Astrocyte (in vitro differentiated cells and primary cell): ENCODE results near the gene LBP. TPM values are rescaled to one million over a fixed set of nuclear protein-coding genes. Genes with fewer than 3 reads are reported as not detected.

ENCODE experiments used
- DNase-seq: peaks from one replicate; pipeline ENCODE4 v3.0.0-alpha.2; 2010; ENCODE audit warnings: low read depth
- FAIRE-seq: peaks from 2 replicates; lab custom pipeline; 2011; peaks lifted over from hg19 to GRCh38; lab: Jason Lieb, UNC
- H2AFZ ChIP-seq: 2 replicates; pipeline ENCODE4 v1.6.0; 2012; ENCODE audit warnings: low read depth, low read length, inconsistent platforms
- H3K27ac ChIP-seq: 2 replicates; pipeline ENCODE4 v1.5.1; 2011; ENCODE audit warnings: low read depth, low read length, inconsistent platforms
- H3K27me3 ChIP-seq: 2 replicates; pipeline ENCODE4 v1.6.0; 2011; ENCODE audit warnings: low read length, inconsistent platforms; ENCODE audit not compliant: insufficient read depth
- H3K36me3 ChIP-seq: 2 replicates; pipeline ENCODE4 v1.5.1; 2011; ENCODE audit warnings: low read length, inconsistent platforms; ENCODE audit not compliant: insufficient read depth
- H3K4me1 ChIP-seq: 2 replicates; pipeline ENCODE4 v1.5.1; 2011; ENCODE audit warnings: low read length, inconsistent platforms; ENCODE audit not compliant: insufficient read depth
- H3K4me2 ChIP-seq: 2 replicates; pipeline ENCODE4 v1.6.0; 2012; ENCODE audit warnings: low read length, inconsistent platforms
- H3K4me3 ChIP-seq: 2 replicates; pipeline ENCODE4 v1.5.1; 2011; ENCODE audit warnings: low read depth, mild to moderate bottlenecking, low read length, inconsistent platforms; ENCODE audit not compliant: insufficient read depth
- H3K79me2 ChIP-seq: 2 replicates; pipeline ENCODE4 v1.6.0; 2012; ENCODE audit warnings: mild to moderate bottlenecking, low read length, inconsistent platforms; ENCODE audit not compliant: insufficient read depth
- H3K9ac ChIP-seq: 2 replicates; pipeline ENCODE4 v1.6.0; 2012; ENCODE audit warnings: mild to moderate bottlenecking, low read length, inconsistent platforms
- H3K9me3 ChIP-seq: 2 replicates; pipeline ENCODE4 v1.5.1; 2012; ENCODE audit warnings: low read depth, mild to moderate bottlenecking, low read length, inconsistent platforms; ENCODE audit not compliant: insufficient read depth
- H4K20me1 ChIP-seq: 2 replicates; pipeline ENCODE4 v1.6.0; 2012; ENCODE audit warnings: low read length, inconsistent platforms; ENCODE audit not compliant: insufficient read depth
- H3K27ac Mint-ChIP-seq: one replicate; pipeline ENCODE4 v1.8.0; 2021; ENCODE audit warnings: mild to moderate bottlenecking, mixed read lengths; ENCODE audit not compliant: unreplicated experiment
- H3K27me3 Mint-ChIP-seq: one replicate; pipeline ENCODE4 v1.8.0; 2021; ENCODE audit warnings: low read depth, mixed read lengths; ENCODE audit not compliant: unreplicated experiment
- H3K36me3 Mint-ChIP-seq: one replicate; pipeline ENCODE4 v1.8.0; 2021; ENCODE audit warnings: low read depth, mixed read lengths; ENCODE audit not compliant: unreplicated experiment
- H3K4me1 Mint-ChIP-seq: one replicate; pipeline ENCODE4 v1.8.0; 2021; ENCODE audit warnings: low read depth, mixed read lengths; ENCODE audit not compliant: unreplicated experiment
- H3K4me3 Mint-ChIP-seq: one replicate; pipeline ENCODE4 v1.8.0; 2021; ENCODE audit warnings: mild to moderate bottlenecking, moderate library complexity, mixed read lengths; ENCODE audit not compliant: unreplicated experiment
- H3K9me3 Mint-ChIP-seq: one replicate; pipeline ENCODE4 v1.8.0; 2021; ENCODE audit warnings: mild to moderate bottlenecking, mixed read lengths; ENCODE audit not compliant: unreplicated experiment
- EZH2 ChIP-seq: IDR thresholded peaks from 2 replicates; pipeline ENCODE4 v1.6.1; 2012; ENCODE audit warnings: mild to moderate bottlenecking, low read length, inconsistent platforms; ENCODE audit not compliant: insufficient read depth
- total RNA-seq: library from RNA; stranded (reverse); gene quantifications from 2 replicates; pipeline ENCODE4 v1.2.1, GENCODE V29; 2021
- TF ChIP-seq, protein P1 (sequence below): IDR thresholded peaks from 2 replicates; pipeline ENCODE4 v1.5.1; 2011; ENCODE audit warnings: low read depth, mild to moderate bottlenecking, inconsistent platforms, low read length, moderate library complexity; ENCODE audit not compliant: insufficient read depth

Gene LBP
- total RNA-seq, 1 donor from 2014 or later = not detected

DNA sequence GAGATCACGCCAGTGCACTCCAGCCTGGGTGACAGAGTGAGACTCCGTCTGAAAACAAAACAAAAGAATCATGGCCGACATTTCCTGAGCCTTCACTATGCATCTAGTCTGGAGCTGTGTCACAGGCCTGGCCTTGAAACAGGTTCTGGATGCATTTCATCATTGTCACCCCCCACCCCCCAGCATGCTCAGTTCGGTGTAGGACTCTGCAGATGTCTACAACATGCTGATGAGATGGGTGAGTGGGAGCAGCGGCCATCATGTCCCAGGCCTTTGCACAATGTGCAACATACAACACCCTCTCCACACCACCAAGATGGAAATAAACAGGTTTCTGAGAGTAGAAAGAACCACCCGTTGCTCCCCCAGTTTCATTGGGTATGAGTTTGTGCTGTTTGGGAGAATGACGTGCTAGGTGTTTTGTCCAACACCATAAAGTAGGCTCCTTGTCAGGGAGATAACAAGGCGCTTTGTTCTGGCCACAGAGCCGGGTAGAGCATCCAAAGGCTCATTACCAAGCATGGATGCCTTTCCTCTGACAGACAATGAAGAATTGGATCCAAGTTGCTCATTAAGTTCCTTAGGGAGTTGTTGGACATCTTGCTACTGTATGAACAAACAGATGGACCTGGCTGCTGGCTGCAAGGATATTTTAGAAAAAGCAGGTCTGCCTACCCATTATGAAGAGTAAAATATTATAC lies 66.7 kb downstream of the LBP start:
- peaks cover 38% of the 10 kb centered on the region for H3K36me3 Mint-ChIP-seq
- Histone ChIP-seq H3K36me3 (peaks cover 14% of the 10 kb centered on the region), H3K4me2 (no peak overlapping the region), H2AFZ (no peak overlapping the region), H3K9me3 (no peaks in the 10 kb centered on the region), H3K4me1 (no peaks in the 10 kb centered on the region), H3K27ac (no peak overlapping the region), H3K79me2 (no peaks in the 10 kb centered on the region), H3K4me3 (no peak overlapping the region), H3K27me3 (no peaks in the 10 kb centered on the region), H4K20me1 (no peaks in the 10 kb centered on the region), H3K9ac (no peak overlapping the region)
- FAIRE-seq = no peak
- no peaks in the 10 kb centered on the region for H3K4me1 Mint-ChIP-seq
- no peaks in the 10 kb centered on the region for H3K27me3 Mint-ChIP-seq
- DNase-seq = peak; percentile 16
- TF ChIP-seq, protein P1, sequence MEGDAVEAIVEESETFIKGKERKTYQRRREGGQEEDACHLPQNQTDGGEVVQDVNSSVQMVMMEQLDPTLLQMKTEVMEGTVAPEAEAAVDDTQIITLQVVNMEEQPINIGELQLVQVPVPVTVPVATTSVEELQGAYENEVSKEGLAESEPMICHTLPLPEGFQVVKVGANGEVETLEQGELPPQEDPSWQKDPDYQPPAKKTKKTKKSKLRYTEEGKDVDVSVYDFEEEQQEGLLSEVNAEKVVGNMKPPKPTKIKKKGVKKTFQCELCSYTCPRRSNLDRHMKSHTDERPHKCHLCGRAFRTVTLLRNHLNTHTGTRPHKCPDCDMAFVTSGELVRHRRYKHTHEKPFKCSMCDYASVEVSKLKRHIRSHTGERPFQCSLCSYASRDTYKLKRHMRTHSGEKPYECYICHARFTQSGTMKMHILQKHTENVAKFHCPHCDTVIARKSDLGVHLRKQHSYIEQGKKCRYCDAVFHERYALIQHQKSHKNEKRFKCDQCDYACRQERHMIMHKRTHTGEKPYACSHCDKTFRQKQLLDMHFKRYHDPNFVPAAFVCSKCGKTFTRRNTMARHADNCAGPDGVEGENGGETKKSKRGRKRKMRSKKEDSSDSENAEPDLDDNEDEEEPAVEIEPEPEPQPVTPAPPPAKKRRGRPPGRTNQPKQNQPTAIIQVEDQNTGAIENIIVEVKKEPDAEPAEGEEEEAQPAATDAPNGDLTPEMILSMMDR = no peak
- TF ChIP-seq EZH2 = no peak
- H3K27ac Mint-ChIP-seq = no peak overlapping the region
- H3K4me3 Mint-ChIP-seq = no peak overlapping the region
- H3K9me3 Mint-ChIP-seq = no peaks in the 10 kb centered on the region

DNA sequence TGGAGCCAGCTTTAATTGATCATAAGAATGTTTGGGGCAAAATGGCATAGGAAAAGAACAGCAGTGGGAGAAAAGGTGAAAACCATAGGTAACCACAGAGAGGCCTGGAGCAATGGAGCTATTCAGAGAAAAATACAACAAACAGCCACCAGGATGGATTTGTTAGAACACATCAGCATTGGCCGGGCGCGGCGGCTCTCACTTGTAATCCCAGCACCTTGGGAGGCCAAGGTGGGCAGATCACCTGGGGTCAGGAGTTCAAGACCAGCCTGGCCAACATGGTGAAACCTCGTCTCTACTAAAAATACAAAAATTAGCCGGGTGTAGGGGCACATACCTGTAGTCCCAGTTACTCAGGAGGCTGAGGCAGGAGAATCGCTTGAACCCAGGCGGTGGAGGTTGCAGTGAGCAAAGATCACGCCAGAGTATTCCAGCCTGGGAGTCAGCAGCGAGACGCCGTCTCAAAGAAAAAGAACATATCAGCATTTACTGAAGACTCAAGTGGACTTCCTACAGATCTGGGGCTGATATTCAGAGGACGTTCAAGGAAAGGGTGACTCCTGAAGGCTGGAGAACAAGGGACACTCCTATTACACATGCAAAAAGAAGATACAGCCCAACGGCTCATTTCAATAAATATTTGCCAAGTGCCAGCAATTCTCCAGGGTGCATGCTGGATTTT lies 68.6 kb downstream of the LBP start:
- H3K4me1 Mint-ChIP-seq = peaks cover 4% of the 10 kb centered on the region
- Histone ChIP-seq H2AFZ (no peak overlapping the region), H3K4me3 (no peak overlapping the region), H3K4me2 (no peak overlapping the region), H3K9me3 (no peaks in the 10 kb centered on the region), H3K36me3 (peaks cover 30% of the 10 kb centered on the region), H3K9ac (no peak overlapping the region), H3K79me2 (no peaks in the 10 kb centered on the region), H3K4me1 (no peaks in the 10 kb centered on the region), H4K20me1 (peaks cover 18% of the 10 kb centered on the region), H3K27ac (no peak overlapping the region), H3K27me3 (no peaks in the 10 kb centered on the region)
- no peaks in the 10 kb centered on the region for H3K9me3 Mint-ChIP-seq
- no peaks in the 10 kb centered on the region for H3K27me3 Mint-ChIP-seq
- TF ChIP-seq, protein P1 = no peak
- TF ChIP-seq EZH2 = no peak
- H3K27ac Mint-ChIP-seq = no peak overlapping the region
- FAIRE-seq = no peak
- H3K36me3 Mint-ChIP-seq = peaks cover 42% of the 10 kb centered on the region
- DNase-seq = no peak
- no peak overlapping the region for H3K4me3 Mint-ChIP-seq
